IMR-90 (cell line): Measurements from ENCODE around the gene PARVB.

Source experiments
- BHLHE40 ChIP-seq: fragments of 150-350 bp; IDR thresholded peaks from 2 replicates; pipeline ENCODE4 v1.6.1; 2016; ENCODE audit warnings: mild to moderate bottlenecking, low read depth, low read length
- CEBPB ChIP-seq: IDR thresholded peaks from 2 replicates; pipeline ENCODE4 v1.6.1; 2012; ENCODE audit warnings: low read depth, low read length, improper control_type of control experiment
- CHD1 ChIP-seq: IDR thresholded peaks from 2 replicates; pipeline ENCODE4 v1.6.1; 2012; ENCODE audit warnings: low read depth, low read length, improper control_type of control experiment
- CTCF ChIP-seq: conservative IDR thresholded peaks from 2 replicates; pipeline ENCODE4 v1.5.1; 2012; ENCODE audit warnings: mild to moderate bottlenecking, low read depth, low read length, improper control_type of control experiment
- ELK1 ChIP-seq: fragments of 150-350 bp; IDR thresholded peaks from 2 replicates; pipeline ENCODE4 v1.6.1; 2016; ENCODE audit warnings: low read depth, mild to moderate bottlenecking, low read length, moderate library complexity, borderline replicate concordance
- MAFK ChIP-seq: IDR thresholded peaks from 2 replicates; pipeline ENCODE4 v1.6.1; 2012; ENCODE audit warnings: low read depth, low read length, improper control_type of control experiment
- MXI1 ChIP-seq: IDR thresholded peaks from 2 replicates; pipeline ENCODE4 v1.6.1; 2012; ENCODE audit warnings: low read depth, mild to moderate bottlenecking, low read length, moderate library complexity, borderline replicate concordance
- POLR2A ChIP-seq: IDR thresholded peaks from 2 replicates; pipeline ENCODE4 v1.6.1; 2012; ENCODE audit warnings: mild to moderate bottlenecking, low read depth, low read length
- RAD21 ChIP-seq: IDR thresholded peaks from 2 replicates; pipeline ENCODE4 v1.6.1; 2012; ENCODE audit warnings: low read length, improper control_type of control experiment
- RCOR1 ChIP-seq: IDR thresholded peaks from 2 replicates; pipeline ENCODE4 v1.6.1; 2012; ENCODE audit warnings: mild to moderate bottlenecking, low read length, improper control_type of control experiment; ENCODE audit not compliant: insufficient replicate concordance
- RFX5 ChIP-seq: IDR thresholded peaks from 2 replicates; pipeline ENCODE4 v1.8.0; 2012; ENCODE audit warnings: low read depth, mild to moderate bottlenecking, low read length, moderate library complexity
- SMC3 ChIP-seq: fragments of 150-350 bp; IDR thresholded peaks from 2 replicates; pipeline ENCODE4 v1.6.1; 2016; ENCODE audit warnings: low read depth, mild to moderate bottlenecking, antibody characterized with exemption, low read length, moderate library complexity
- USF2 ChIP-seq: fragments of 150-350 bp; IDR thresholded peaks from 2 replicates; pipeline ENCODE4 v1.6.1; 2017; ENCODE audit warnings: mild to moderate bottlenecking, antibody characterized with exemption, low read length, low read depth

GRCh38 chr22:44033287-44033686, 9.2 kb downstream of the PARVB start:
- TF ChIP-seq USF2 (no peak), CTCF (no peak), POLR2A (no peak), CEBPB (no peak), CHD1 (no peak), BHLHE40 (no peak), RAD21 (no peak), RCOR1 (no peak), SMC3 (no peak), MAFK (no peak), RFX5 (no peak), MXI1 (no peak), ELK1 (no peak)
